ENCODE results near the gene VGLL3. TPM values are rescaled to one million over a fixed set of nuclear protein-coding genes. Genes with fewer than 3 reads are reported as not detected.

VGLL3 gene
- total and polyA plus RNA-seq, 2 experiments from 2014 or later = 1.4 to 7.3 TPM

DNA sequence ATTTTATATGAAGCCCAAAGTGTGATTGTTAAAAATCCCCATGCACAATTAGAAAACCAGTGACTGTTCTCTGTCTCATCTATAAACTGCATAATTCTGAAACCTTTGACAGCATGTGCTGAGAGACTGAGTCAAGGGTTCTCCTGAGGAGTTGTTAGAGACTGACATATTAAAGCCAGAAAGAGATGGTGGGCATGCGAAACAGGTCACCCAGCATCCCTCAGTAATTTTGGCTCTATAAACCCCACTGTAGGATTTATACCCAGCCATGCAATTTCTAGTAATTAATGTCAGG, 3.6 kb downstream of the VGLL3 start (continued):
- TF ChIP-seq, protein P1, sequence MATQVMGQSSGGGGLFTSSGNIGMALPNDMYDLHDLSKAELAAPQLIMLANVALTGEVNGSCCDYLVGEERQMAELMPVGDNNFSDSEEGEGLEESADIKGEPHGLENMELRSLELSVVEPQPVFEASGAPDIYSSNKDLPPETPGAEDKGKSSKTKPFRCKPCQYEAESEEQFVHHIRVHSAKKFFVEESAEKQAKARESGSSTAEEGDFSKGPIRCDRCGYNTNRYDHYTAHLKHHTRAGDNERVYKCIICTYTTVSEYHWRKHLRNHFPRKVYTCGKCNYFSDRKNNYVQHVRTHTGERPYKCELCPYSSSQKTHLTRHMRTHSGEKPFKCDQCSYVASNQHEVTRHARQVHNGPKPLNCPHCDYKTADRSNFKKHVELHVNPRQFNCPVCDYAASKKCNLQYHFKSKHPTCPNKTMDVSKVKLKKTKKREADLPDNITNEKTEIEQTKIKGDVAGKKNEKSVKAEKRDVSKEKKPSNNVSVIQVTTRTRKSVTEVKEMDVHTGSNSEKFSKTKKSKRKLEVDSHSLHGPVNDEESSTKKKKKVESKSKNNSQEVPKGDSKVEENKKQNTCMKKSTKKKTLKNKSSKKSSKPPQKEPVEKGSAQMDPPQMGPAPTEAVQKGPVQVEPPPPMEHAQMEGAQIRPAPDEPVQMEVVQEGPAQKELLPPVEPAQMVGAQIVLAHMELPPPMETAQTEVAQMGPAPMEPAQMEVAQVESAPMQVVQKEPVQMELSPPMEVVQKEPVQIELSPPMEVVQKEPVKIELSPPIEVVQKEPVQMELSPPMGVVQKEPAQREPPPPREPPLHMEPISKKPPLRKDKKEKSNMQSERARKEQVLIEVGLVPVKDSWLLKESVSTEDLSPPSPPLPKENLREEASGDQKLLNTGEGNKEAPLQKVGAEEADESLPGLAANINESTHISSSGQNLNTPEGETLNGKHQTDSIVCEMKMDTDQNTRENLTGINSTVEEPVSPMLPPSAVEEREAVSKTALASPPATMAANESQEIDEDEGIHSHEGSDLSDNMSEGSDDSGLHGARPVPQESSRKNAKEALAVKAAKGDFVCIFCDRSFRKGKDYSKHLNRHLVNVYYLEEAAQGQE (IDR thresholded peaks at IDR 0.05; ENCODE audit: unreplicated experiment) = no peak

DNA sequence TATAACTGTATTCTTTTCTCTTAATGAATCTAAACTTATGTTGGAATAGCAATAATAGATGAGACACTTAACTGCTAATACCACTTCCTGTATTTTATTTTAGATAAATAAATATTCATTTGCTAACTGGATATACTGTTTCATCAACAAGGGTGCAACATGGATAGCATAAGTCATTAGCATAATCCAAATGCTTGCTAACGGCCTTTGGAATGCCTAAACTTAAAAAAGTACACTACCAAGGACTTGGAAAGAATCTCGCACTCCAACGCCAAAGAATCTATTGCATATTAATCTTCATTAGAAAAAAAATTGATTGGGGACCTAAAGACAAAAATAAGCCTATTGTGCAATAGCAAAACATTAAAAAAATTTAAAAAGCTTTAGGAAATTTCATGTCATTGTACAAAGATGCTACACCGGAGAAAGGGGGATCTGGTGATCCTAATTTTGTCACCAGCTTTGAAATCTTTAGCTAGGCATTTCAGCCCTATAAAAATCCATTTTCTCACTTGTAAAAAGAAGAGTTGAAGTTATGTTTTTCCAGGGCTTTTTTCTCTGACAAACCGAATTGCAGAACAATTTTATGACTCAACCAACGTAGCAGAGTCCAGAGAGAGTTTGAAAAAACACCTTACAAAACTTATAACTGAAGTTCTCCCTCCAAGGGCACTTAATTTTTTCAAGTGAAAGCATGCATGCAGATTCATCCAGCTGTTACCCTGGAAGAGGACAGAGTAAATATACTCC, 4.1 kb downstream of the VGLL3 start:
- Histone ChIP-seq H3K36me3 (ENCODE audit: insufficient read depth) (no peaks in the 10 kb centered on the region), H3K4me3 (no peak overlapping the region), H3K4me1 (ENCODE audit: insufficient read depth) (peaks cover 9% of the 10 kb centered on the region), H3K27ac (ENCODE audit: low read depth) (no peak overlapping the region), H4K20me1 (replicated peaks; ENCODE audit: insufficient read depth) (no peaks in the 10 kb centered on the region), H3F3A (replicated peaks; ENCODE audit: low read depth) (no peaks in the 10 kb centered on the region), H3K9me2 (ENCODE audit: insufficient read depth) (no peaks in the 10 kb centered on the region), H3K27me3 (ENCODE audit: insufficient read depth) (peaks cover 18% of the 10 kb centered on the region), H3K4me2 (no peak overlapping the region), H3K79me2 (replicated peaks; ENCODE audit: insufficient read depth) (no peaks in the 10 kb centered on the region), H2AFZ (no peak overlapping the region)
- peaks cover 11% of the 10 kb centered on the region for H3K4me1 Mint-ChIP-seq
- H3K4me3 Mint-ChIP-seq = no peak overlapping the region
- H3K27ac Mint-ChIP-seq = no peak overlapping the region
- no peaks in the 10 kb centered on the region for H3K9me3 Mint-ChIP-seq
- no peaks in the 10 kb centered on the region for H3K36me3 Mint-ChIP-seq (ENCODE audit: low read depth)
- peaks cover 13% of the 10 kb centered on the region for H3K27me3 Mint-ChIP-seq (ENCODE audit: insufficient read depth, low read depth, poor library complexity)
- DNase-seq (ENCODE audit: low spot score) (no peak), ATAC-seq (no peak)
- TF ChIP-seq ZNF114 (CRISPR knock-in tag; IDR thresholded peaks at IDR 0.05) (no peak), NANOG (IDR thresholded peaks at IDR 0.05; ENCODE audit: borderline replicate concordance) (no peak), EZH2 (IDR thresholded peaks at IDR 0.05; ENCODE audit: low read depth, unreplicated experiment) (no peak), CREB1 (CRISPR knock-in tag; IDR thresholded peaks at IDR 0.05; ENCODE audit: low read depth) (no peak), POLR2AphosphoS5 (IDR thresholded peaks at IDR 0.05; ENCODE audit: low read depth) (no peak), JUNB (IDR thresholded peaks at IDR 0.05; ENCODE audit: unreplicated experiment) (no peak), ZNF331 (CRISPR knock-in tag; IDR thresholded peaks at IDR 0.05; ENCODE audit: low read depth) (no peak)
- TF ChIP-seq, protein P1 (IDR thresholded peaks at IDR 0.05; ENCODE audit: unreplicated experiment) = no peak
- TF ChIP-seq, protein P2, sequence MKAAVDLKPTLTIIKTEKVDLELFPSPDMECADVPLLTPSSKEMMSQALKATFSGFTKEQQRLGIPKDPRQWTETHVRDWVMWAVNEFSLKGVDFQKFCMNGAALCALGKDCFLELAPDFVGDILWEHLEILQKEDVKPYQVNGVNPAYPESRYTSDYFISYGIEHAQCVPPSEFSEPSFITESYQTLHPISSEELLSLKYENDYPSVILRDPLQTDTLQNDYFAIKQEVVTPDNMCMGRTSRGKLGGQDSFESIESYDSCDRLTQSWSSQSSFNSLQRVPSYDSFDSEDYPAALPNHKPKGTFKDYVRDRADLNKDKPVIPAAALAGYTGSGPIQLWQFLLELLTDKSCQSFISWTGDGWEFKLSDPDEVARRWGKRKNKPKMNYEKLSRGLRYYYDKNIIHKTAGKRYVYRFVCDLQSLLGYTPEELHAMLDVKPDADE (IDR thresholded peaks at IDR 0.05) = no peak
- TF ChIP-seq, protein P3, sequence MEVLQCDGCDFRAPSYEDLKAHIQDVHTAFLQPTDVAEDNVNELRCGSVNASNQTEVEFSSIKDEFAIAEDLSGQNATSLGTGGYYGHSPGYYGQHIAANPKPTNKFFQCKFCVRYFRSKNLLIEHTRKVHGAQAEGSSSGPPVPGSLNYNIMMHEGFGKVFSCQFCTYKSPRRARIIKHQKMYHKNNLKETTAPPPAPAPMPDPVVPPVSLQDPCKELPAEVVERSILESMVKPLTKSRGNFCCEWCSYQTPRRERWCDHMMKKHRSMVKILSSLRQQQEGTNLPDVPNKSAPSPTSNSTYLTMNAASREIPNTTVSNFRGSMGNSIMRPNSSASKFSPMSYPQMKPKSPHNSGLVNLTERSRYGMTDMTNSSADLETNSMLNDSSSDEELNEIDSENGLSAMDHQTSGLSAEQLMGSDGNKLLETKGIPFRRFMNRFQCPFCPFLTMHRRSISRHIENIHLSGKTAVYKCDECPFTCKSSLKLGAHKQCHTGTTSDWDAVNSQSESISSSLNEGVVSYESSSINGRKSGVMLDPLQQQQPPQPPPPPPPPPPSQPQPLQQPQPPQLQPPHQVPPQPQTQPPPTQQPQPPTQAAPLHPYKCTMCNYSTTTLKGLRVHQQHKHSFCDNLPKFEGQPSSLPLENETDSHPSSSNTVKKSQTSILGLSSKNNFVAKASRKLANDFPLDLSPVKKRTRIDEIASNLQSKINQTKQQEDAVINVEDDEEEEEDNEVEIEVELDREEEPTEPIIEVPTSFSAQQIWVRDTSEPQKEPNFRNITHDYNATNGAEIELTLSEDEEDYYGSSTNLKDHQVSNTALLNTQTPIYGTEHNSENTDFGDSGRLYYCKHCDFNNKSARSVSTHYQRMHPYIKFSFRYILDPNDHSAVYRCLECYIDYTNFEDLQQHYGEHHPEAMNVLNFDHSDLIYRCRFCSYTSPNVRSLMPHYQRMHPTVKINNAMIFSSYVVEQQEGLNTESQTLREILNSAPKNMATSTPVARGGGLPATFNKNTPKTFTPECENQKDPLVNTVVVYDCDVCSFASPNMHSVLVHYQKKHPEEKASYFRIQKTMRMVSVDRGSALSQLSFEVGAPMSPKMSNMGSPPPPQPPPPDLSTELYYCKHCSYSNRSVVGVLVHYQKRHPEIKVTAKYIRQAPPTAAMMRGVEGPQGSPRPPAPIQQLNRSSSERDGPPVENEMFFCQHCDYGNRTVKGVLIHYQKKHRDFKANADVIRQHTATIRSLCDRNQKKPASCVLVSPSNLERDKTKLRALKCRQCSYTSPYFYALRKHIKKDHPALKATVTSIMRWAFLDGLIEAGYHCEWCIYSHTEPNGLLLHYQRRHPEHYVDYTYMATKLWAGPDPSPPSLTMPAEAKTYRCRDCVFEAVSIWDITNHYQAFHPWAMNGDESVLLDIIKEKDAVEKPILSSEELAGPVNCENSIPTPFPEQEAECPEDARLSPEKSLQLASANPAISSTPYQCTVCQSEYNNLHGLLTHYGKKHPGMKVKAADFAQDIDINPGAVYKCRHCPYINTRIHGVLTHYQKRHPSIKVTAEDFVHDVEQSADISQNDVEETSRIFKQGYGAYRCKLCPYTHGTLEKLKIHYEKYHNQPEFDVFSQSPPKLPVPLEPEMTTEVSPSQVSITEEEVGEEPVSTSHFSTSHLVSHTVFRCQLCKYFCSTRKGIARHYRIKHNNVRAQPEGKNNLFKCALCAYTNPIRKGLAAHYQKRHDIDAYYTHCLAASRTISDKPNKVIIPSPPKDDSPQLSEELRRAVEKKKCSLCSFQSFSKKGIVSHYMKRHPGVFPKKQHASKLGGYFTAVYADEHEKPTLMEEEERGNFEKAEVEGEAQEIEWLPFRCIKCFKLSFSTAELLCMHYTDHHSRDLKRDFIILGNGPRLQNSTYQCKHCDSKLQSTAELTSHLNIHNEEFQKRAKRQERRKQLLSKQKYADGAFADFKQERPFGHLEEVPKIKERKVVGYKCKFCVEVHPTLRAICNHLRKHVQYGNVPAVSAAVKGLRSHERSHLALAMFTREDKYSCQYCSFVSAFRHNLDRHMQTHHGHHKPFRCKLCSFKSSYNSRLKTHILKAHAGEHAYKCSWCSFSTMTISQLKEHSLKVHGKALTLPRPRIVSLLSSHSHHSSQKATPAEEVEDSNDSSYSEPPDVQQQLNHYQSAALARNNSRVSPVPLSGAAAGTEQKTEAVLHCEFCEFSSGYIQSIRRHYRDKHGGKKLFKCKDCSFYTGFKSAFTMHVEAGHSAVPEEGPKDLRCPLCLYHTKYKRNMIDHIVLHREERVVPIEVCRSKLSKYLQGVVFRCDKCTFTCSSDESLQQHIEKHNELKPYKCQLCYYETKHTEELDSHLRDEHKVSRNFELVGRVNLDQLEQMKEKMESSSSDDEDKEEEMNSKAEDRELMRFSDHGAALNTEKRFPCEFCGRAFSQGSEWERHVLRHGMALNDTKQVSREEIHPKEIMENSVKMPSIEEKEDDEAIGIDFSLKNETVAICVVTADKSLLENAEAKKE (CRISPR knock-in tag; IDR thresholded peaks at IDR 0.05) = no peak

All from GM23338 (cell line).